GM21619 (cell line): ENCODE measurements around the gene NDUFA11.

Experiments used
- ATAC-seq: cut with Tn5 transposase; IDR thresholded peaks from one replicate; pipeline ENCODE4 v1.9.1; 2021; ENCODE audit not compliant: unreplicated experiment

Gene NDUFA11

GRCh38 chr19:5903624-5904351 lies at the start of gene NDUFA11:
NDUFA11 (minus strand) TSS chr19:5903790; CDS start chr19:5903708, 82 bp downstream.
- peak; percentile 22 for ATAC-seq

- no peak for ATAC-seq
Measured at GRCh38 chr19:5953030-5953589, 49.5 kb upstream of the NDUFA11 start.

DNA sequence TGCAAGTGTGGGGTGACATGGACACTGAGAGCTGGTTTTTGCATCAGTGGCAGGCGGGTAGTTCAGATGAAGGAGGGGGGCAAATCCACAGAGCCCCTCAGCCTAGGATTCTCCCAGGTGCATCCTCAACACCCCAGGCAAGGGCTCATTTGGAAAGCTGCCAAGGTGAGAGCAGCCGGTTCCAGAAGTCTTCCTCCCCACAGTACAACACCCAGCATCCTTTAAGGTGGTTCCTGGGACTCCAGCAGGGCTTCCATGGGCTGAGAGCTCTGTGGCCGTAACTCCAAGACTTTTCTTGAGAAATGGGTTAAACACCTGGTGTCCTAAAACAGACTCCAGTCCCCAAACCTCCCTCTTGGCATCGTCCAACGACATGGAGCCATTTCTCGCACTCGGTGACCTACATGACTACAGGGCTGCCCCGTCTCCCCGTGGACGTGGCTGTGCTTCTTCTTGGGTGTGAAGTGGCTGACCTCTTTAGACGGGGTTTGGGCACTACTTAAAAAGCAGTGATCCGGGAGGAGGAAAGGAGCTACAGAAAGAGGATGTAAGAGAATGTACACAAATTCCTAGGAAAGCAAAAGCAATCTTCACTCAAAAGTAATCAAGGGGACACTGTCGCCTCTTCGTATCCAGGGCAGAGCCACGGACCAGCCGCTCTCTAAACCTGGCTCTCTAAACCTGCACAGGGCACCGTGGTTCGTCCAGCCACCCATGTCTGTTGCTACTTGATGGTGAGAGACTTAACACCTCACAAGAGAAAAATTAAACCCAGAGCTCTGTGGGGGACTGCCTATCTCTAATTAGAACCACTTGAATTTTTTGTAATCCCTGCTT lies 48.8 kb upstream of the NDUFA11 start:
- no peak for ATAC-seq

DNA sequence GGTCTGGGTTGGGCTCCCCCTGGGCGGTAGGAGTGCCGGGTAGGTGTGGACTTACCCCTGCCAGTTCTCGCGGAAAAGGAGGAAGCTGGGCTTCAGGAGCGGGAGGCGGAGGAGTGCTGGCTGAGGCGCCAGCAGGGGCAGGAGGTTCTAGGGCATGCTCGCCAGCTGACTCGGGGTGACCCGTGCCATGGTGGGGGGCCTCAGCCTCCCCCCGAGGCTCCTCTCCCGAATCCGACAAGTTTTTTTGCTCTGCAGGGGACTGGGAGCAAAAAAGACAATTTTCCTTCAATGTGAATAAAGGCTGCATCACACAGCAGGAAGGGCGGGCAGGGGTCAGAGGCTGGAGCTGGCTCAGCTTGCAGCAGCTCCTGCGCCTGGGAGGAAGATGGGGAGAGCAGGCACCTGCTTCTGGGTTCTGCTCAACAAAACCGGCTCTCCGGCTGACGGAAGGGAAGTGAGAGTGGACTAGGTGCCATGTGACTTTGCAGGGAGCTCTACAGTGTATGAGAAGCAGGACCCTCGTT lies 47.8 kb upstream of the NDUFA11 start:
- no peak for ATAC-seq

DNA sequence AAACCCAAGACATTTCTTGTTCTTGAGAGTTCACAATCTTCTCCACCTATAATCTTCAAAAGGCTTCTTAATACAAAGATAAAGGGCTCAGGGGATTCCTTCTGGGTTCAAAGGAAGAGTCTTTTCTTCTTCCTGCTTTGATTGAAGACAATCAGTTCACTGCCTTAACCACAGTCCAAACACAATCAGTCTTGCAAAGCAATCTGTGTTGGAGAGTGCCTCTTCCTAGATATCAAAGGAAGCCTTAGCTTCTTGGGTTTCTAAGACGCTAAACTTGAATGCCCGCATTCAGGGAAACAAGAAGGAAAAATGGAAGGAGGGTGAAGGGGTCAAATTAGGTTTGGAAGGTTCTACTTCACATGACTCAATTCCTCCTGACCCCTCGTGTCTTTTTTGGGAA lies 47.2 kb upstream of the NDUFA11 start:
- ATAC-seq: no peak

GRCh38 chr19:5949792-5950305 lies 46.3 kb upstream of the NDUFA11 start:
- ATAC-seq: no peak

DNA sequence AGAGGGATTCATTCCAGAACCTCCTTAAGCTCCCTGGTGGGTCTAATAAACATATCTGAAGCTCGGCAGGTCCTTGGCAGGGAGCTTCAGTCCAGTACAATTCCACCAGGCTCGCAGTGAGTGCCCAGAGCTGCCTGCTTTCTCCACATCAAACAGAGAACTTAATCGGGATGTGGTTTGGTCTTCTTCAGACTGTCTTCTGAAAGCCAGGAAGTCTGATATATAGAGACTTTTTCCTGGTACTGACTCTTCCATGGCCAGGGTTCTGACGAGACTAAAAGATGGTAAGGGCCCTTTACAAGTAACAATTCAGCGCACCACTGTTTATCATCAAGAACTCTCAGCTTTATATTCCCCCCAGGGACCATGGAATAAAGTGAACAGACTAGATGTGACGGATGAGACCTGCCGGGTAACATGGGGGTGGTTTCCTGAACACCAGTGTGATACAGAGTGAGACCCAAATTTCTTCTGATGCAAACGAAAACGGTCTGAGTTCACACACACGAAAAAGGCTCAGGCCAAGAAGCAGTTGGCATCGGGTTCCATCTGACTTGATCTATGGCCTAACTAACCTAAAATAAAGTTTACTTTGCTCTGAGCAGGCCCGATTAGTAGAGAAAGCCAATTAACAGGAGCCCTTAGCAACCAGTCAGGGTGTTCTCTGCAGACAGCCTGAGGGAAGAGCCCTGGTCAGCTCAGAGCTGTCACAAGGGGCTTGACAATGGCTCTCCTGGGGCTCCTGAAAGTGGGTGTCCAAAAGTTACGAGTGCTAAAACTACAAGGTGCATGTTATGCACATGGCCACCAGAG lies 45.4 kb upstream of the NDUFA11 start:
- ATAC-seq: no peak

DNA sequence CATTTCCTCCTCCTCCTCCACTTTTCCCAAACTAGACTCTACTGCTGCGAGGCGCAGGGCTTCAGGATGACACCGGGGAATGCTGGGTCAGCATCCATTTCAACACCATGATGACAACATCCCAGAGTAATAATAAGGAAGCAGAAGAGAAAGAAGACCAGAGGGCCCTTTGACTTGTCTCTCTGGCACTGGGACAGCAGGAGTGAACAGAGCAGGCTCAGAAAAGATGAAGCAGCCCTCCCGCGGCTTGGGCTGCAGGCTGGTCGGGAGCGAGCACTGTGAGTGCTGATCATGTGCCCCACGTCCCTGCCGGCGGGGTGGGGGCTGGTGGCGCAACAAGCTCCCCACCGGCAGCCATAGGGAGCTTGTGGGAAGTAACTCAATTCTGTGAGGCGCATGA lies 43.8 kb upstream of the NDUFA11 start:
- no peak for ATAC-seq

DNA sequence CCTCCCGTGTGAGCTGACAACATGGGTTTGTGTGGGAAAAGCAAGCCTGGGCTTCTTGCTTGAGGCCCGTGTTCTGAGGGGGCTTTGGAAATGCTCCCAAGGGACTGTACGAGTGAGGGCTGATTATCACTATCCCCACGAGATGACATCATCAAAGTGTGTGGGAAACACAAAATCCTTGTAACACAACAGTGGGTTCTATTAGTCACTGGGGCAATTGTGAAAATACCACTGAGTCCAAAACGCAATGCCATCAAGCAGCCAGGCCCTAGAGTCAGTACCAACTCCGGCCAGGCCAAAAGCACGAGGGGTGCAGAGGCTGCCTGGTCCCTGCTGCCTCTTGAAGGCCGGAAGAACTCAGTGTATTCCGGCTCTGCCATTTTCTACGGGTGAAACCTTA lies 40.0 kb upstream of the NDUFA11 start:
- no peak for ATAC-seq

GRCh38 chr19:5943045-5943444 lies 39.5 kb upstream of the NDUFA11 start:
- ATAC-seq: no peak

GRCh38 chr19:5941673-5942072 lies 38.1 kb upstream of the NDUFA11 start:
- no peak for ATAC-seq

- no peak for ATAC-seq
Measured at GRCh38 chr19:5940260-5941208, 36.9 kb upstream of the NDUFA11 start.

DNA sequence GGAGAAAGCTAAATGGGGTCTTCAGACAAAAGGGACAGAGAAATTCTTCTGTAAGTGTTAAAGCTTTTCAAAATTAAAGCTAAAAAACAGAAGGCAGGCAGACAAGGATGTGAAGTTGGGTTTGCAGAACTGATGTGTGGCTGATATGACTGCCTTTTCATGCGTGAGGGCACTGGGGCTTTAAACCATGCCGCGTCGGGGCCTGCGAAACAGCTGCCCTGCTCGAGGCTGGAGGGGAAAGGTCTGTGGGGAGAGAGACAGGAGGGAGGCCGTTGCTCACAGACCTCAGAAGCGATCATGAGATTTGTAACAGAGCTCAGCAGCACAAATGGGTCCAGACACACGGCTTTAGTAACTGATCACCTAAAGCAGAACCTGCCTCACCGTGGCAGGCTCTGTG lies 34.0 kb upstream of the NDUFA11 start:
- ATAC-seq: no peak

DNA sequence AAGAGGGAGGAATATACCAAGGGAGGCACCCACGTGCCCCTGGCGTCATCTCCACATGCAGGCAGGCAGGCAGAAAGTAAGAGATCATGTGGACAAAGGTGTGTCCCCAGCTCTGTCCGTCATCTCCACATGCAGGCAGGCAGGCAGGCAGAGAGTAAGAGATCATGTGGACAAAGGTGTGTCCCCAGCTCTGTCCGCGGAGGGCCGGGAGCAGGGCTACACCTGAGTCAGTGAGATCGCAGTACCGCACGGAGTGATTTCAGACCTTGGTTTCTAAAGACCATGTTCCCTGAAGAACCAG lies 32.7 kb upstream of the NDUFA11 start:
- no peak for ATAC-seq

- no peak for ATAC-seq
Measured at GRCh38 chr19:5935473-5936291, 32.1 kb upstream of the NDUFA11 start.

- no peak for ATAC-seq
Measured at GRCh38 chr19:5934774-5935472, 31.3 kb upstream of the NDUFA11 start.

DNA sequence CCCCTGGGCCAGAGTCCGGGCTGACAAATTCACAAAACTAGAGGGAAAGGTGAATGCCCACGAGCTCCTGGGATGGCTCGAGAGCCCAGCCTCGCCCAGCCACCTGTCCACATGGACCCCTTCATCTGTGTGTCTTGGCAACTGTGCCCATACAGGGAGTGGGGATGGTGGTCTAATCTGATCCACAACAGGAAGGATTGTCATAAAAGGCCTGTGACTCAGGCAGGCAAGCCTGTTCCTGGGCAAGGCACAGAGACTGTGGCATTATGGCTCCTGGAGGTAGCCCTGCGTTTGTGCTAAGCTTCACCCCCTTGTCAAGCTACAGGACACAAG lies 30.4 kb upstream of the NDUFA11 start:
- ATAC-seq: no peak

DNA sequence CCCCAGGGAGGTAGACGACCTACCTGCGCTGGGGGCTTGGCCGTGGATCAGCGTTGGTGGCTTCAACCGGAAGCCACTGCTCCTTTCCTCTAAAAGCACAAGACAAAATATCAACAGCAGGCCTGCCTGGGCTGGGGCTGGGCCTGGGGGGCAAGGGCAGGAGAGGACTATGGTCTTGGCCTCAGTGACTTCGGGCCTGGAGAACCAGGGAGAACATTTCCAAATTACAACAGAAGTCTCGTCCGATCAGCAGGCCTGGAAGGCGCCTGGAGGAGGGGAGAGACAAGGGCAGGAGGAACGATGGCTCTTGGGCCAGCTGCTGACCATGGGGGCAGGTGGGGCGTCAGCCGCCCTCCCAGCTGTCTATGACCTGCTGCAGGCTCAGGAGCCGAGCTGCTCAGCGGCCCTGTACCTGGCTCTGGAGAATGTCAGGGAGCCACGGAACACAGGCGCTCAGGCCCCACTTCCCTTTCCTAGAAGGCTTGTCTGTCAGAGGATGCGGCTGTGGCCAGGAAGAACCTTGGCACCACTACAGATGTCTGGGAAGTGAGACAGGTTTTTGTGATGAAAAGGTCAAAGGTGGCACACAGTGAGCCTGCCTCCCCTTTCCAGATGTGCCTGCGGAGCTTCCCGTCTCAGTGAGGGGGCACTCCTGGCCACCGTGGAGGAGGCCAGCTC lies 29.9 kb upstream of the NDUFA11 start:
- no peak for ATAC-seq
